Peyer's patch (tissue), 4 donors: ENCODE results near the gene UBAC1. TPM values are rescaled to one million over a fixed set of nuclear protein-coding genes. Genes with fewer than 3 reads are reported as not detected.

Source experiments
- DNase-seq, 3 donors: peaks; one replicate each; pipeline ENCODE4 v3.0.0-alpha.2; 2017 to 2019
- H3K27ac ChIP-seq, 4 donors: fragments of 200-600 bp; sonication (generic); one replicate each; pipeline ENCODE4 v1.5.1; 2016 to 2019
- H3K27me3 ChIP-seq, 2 donors: fragments of 200-600 bp; sonication (generic); one replicate each; pipeline ENCODE4 v1.5.1; 2019
- H3K36me3 ChIP-seq, 3 donors: fragments of 200-600 bp; sonication (generic); one replicate each; pipeline ENCODE4 v1.5.1; 2016 to 2019
- H3K4me1 ChIP-seq, 4 donors: fragments of 200-600 bp; sonication (generic); one replicate each; pipeline ENCODE4 v1.5.1; 2016 to 2019
- H3K4me3 ChIP-seq, 4 donors: fragments of 200-600 bp; sonication (generic); 1 replicate in 3 of 4; 2 replicates in 1 of 4; pipeline ENCODE4 v1.5.1; 2016 to 2019; ENCODE audit warnings: mild to moderate bottlenecking in 1 of 4
- H3K9me3 ChIP-seq, 4 donors: fragments of 200-600 bp; sonication (generic); one replicate each; pipeline ENCODE4 v1.5.1; 2016 to 2019; ENCODE audit warnings: mild to moderate bottlenecking in 1 of 4
- CTCF ChIP-seq, 6 experiments: fragments of 450-650 bp in 4 of 6; fragments of 200-600 bp in 2 of 6; sonication (generic) in 1 of 6; IDR thresholded peaks; one replicate each; pipeline ENCODE4 v1.5.1; 2017 to 2019; ENCODE audit warnings: antibody characterized with exemption in 6 of 6, mild to moderate bottlenecking in 3 of 6, moderate library complexity in 1 of 6
- POLR2A ChIP-seq, 2 donors: fragments of 450-650 bp; IDR thresholded peaks; one replicate each; pipeline ENCODE4 v1.5.1; 2017; ENCODE audit warnings: antibody characterized with exemption in 2 of 2, mild to moderate bottlenecking in 2 of 2, moderate library complexity in 2 of 2
- total RNA-seq, 4 donors: library from RNA; depleted of rRNA; stranded (reverse); fragments of >200 nt; gene quantifications; one replicate each; pipeline ENCODE4 v1.1.0, GENCODE V29; 2016

UBAC1 gene
- total RNA-seq, 4 donors from 2014 or later, result 23.1 to 64.3 (median 43.9) TPM

- Histone ChIP-seq H3K27me3 (no peaks in the 10 kb centered on the region), H3K27ac (no peak overlapping the region), H3K36me3 (no peaks in the 10 kb centered on the region), H3K4me3 (no peak overlapping the region), H3K4me1 (peaks cover 4 to 39% (median 14%) of the 10 kb centered on the region in 4 donors), H3K9me3 (no peaks in the 10 kb centered on the region)
- TF ChIP-seq CTCF (IDR thresholded peaks at IDR 0.05), result no peak
- TF ChIP-seq POLR2A (IDR thresholded peaks at IDR 0.05), result no peak
- DNase-seq, result no peak
Measured at GRCh38 chr9:135989157-135989556, 28.0 kb upstream of the UBAC1 start.

GRCh38 chr9:135988493-135988892 lies 27.3 kb upstream of the UBAC1 start:
- Histone ChIP-seq H3K27ac (no peak overlapping the region), H3K36me3 (no peaks in the 10 kb centered on the region), H3K9me3 (no peaks in the 10 kb centered on the region), H3K27me3 (no peaks in the 10 kb centered on the region), H3K4me3 (no peak overlapping the region), H3K4me1 (peaks cover 4 to 35% (median 14%) of the 10 kb centered on the region in 4 donors)
- TF ChIP-seq CTCF (IDR thresholded peaks at IDR 0.05) (no peak), POLR2A (IDR thresholded peaks at IDR 0.05) (no peak)
- no peak for DNase-seq

GRCh38 chr9:135987838-135988404 lies 26.7 kb upstream of the UBAC1 start:
- DNase-seq, result no peak
- Histone ChIP-seq H3K27ac (no peak overlapping the region), H3K36me3 (no peaks in the 10 kb centered on the region), H3K27me3 (no peaks in the 10 kb centered on the region), H3K4me3 (no peak overlapping the region), H3K4me1 (peaks cover 1 to 29% (median 13%) of the 10 kb centered on the region in 4 donors), H3K9me3 (no peaks in the 10 kb centered on the region)
- TF ChIP-seq POLR2A (IDR thresholded peaks at IDR 0.05), result no peak
- TF ChIP-seq CTCF (IDR thresholded peaks at IDR 0.05), result no peak

GRCh38 chr9:135986605-135987004 lies 25.4 kb upstream of the UBAC1 start:
- DNase-seq, result no peak
- Histone ChIP-seq H3K27ac (no peak overlapping the region), H3K27me3 (no peaks in the 10 kb centered on the region), H3K4me3 (no peak overlapping the region), H3K4me1 (peaks cover 0 to 18% (median 5%) of the 10 kb centered on the region in 4 donors), H3K9me3 (no peaks in the 10 kb centered on the region), H3K36me3 (no peaks in the 10 kb centered on the region)
- TF ChIP-seq POLR2A (IDR thresholded peaks at IDR 0.05) (no peak), CTCF (IDR thresholded peaks at IDR 0.05) (no peak)

GRCh38 chr9:135985889-135986288 lies 24.7 kb upstream of the UBAC1 start:
- Histone ChIP-seq H3K27ac (no peak overlapping the region), H3K4me3 (no peak overlapping the region), H3K27me3 (no peaks in the 10 kb centered on the region), H3K36me3 (no peaks in the 10 kb centered on the region), H3K4me1 (peaks cover 0 to 13% (median 5%) of the 10 kb centered on the region in 4 donors), H3K9me3 (no peaks in the 10 kb centered on the region)
- no peak for DNase-seq
- TF ChIP-seq POLR2A (IDR thresholded peaks at IDR 0.05) (no peak), CTCF (IDR thresholded peaks at IDR 0.05) (no peak)

GRCh38 chr9:135985459-135985774 lies 24.2 kb upstream of the UBAC1 start:
- no peak overlapping the region for H3K4me3 ChIP-seq
- H3K36me3 ChIP-seq, result no peaks in the 10 kb centered on the region
- no peaks in the 10 kb centered on the region for H3K27me3 ChIP-seq
- no peaks in the 10 kb centered on the region for H3K9me3 ChIP-seq
- H3K4me1 ChIP-seq, result peaks cover 0 to 9% (median 4%) of the 10 kb centered on the region in 4 donors
- TF ChIP-seq CTCF (IDR thresholded peaks at IDR 0.05), result no peak
- TF ChIP-seq POLR2A (IDR thresholded peaks at IDR 0.05), result no peak
- H3K27ac ChIP-seq, result no peak overlapping the region
- no peak for DNase-seq
